ENCODE results near the gene ERBIN.

DNA sequence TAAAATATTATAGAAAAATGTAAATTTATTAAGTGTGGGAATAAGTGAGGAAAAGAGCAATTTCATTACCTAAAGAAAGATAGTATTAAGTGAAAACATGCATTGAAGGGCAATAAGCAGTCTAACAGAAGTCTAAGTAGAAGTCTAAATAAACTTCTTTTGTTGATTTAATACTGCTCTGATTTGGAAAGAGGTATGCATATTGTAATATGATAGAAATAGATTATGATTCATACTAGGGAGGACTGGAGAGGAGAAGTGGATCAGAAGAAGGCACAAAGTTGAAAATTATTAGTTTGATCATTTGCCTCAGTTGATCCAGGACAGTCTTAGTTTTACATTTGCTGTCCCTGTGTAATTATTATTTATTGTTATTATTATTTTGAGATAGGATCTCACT is 6.6 kb upstream of the ERBIN start:
- TF ChIP-seq, protein P1, sequence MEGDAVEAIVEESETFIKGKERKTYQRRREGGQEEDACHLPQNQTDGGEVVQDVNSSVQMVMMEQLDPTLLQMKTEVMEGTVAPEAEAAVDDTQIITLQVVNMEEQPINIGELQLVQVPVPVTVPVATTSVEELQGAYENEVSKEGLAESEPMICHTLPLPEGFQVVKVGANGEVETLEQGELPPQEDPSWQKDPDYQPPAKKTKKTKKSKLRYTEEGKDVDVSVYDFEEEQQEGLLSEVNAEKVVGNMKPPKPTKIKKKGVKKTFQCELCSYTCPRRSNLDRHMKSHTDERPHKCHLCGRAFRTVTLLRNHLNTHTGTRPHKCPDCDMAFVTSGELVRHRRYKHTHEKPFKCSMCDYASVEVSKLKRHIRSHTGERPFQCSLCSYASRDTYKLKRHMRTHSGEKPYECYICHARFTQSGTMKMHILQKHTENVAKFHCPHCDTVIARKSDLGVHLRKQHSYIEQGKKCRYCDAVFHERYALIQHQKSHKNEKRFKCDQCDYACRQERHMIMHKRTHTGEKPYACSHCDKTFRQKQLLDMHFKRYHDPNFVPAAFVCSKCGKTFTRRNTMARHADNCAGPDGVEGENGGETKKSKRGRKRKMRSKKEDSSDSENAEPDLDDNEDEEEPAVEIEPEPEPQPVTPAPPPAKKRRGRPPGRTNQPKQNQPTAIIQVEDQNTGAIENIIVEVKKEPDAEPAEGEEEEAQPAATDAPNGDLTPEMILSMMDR (conservative IDR thresholded peaks at IDR 0.05; ENCODE audit: low read depth in 2 of 2): no peak
- TF ChIP-seq ZNF331 (CRISPR knock-in tag; IDR thresholded peaks at IDR 0.05; ENCODE audit: low read depth) (no peak), POLR2AphosphoS5 (IDR thresholded peaks at IDR 0.05; ENCODE audit: low read depth) (no peak), EZH2phosphoT487 (IDR thresholded peaks at IDR 0.05; ENCODE audit: unreplicated experiment) (no peak), EZH2 (IDR thresholded peaks at IDR 0.05; ENCODE audit: low read depth, unreplicated experiment) (no peak), STAT1 (IDR thresholded peaks at IDR 0.05; ENCODE audit: unreplicated experiment) (no peak), CREB1 (CRISPR knock-in tag; IDR thresholded peaks at IDR 0.05; ENCODE audit: low read depth) (no peak), NANOG (IDR thresholded peaks at IDR 0.05; ENCODE audit: borderline replicate concordance) (no peak), JUNB (IDR thresholded peaks at IDR 0.05; ENCODE audit: unreplicated experiment) (no peak), ZNF114 (CRISPR knock-in tag; IDR thresholded peaks at IDR 0.05) (no peak)
- TF ChIP-seq, protein P2, sequence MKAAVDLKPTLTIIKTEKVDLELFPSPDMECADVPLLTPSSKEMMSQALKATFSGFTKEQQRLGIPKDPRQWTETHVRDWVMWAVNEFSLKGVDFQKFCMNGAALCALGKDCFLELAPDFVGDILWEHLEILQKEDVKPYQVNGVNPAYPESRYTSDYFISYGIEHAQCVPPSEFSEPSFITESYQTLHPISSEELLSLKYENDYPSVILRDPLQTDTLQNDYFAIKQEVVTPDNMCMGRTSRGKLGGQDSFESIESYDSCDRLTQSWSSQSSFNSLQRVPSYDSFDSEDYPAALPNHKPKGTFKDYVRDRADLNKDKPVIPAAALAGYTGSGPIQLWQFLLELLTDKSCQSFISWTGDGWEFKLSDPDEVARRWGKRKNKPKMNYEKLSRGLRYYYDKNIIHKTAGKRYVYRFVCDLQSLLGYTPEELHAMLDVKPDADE (IDR thresholded peaks at IDR 0.05): no peak
- TF ChIP-seq, protein P3, sequence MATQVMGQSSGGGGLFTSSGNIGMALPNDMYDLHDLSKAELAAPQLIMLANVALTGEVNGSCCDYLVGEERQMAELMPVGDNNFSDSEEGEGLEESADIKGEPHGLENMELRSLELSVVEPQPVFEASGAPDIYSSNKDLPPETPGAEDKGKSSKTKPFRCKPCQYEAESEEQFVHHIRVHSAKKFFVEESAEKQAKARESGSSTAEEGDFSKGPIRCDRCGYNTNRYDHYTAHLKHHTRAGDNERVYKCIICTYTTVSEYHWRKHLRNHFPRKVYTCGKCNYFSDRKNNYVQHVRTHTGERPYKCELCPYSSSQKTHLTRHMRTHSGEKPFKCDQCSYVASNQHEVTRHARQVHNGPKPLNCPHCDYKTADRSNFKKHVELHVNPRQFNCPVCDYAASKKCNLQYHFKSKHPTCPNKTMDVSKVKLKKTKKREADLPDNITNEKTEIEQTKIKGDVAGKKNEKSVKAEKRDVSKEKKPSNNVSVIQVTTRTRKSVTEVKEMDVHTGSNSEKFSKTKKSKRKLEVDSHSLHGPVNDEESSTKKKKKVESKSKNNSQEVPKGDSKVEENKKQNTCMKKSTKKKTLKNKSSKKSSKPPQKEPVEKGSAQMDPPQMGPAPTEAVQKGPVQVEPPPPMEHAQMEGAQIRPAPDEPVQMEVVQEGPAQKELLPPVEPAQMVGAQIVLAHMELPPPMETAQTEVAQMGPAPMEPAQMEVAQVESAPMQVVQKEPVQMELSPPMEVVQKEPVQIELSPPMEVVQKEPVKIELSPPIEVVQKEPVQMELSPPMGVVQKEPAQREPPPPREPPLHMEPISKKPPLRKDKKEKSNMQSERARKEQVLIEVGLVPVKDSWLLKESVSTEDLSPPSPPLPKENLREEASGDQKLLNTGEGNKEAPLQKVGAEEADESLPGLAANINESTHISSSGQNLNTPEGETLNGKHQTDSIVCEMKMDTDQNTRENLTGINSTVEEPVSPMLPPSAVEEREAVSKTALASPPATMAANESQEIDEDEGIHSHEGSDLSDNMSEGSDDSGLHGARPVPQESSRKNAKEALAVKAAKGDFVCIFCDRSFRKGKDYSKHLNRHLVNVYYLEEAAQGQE (IDR thresholded peaks at IDR 0.05; ENCODE audit: unreplicated experiment): no peak
